HepG2 (cell line): ENCODE data around the gene ACAD11. TPM values are rescaled to one million over a fixed set of nuclear protein-coding genes. Genes with fewer than 3 reads are reported as not detected.

ENCODE experiments used
- ATAC-seq: fragments of 200-7000 bp; cut with Tn5 transposase; 3 replicates; pipeline ENCODE4 v1.9.1; 2020; ENCODE audit warnings: mild to moderate bottlenecking, moderate library complexity
- BruUV-seq: library from RNA; stranded (reverse); fragments of 400-500 nt; replicated peaks from 2 replicates; lab custom pipeline; 2021; lab: Mats Ljungman, UMichigan
- CTCF ChIA-PET: fragments of 300-600 bp; formaldehyde crosslinking; extraction: SDS; loops from one replicate; lab custom pipeline; 2021; ENCODE audit warnings: low total read pairs, inconsistent platforms, low intra/inter-chr PET ratio; lab: Yijun Ruan, JAX
- POLR2A ChIA-PET: fragments of 350-600 bp; sonication (Branson Sonifier 250); formaldehyde crosslinking; loops from one replicate; lab custom pipeline; 2020; ENCODE audit warnings: antibody characterized with exemption, inconsistent platforms; lab: Yijun Ruan, JAX
- DNase-seq: peaks from one replicate; pipeline ENCODE4 v3.0.0-alpha.2; 2015; ENCODE audit warnings: low spot score
- FAIRE-seq: peaks from 3 replicates; lab custom pipeline; 2011; peaks lifted over from hg19 to GRCh38; lab: Jason Lieb, UNC
- H2AFZ ChIP-seq: one replicate; pipeline ENCODE4 v1.6.1; 2011; ENCODE audit warnings: low read length, inconsistent platforms
- H3K27ac ChIP-seq: fragments of 300-600 bp; 3 replicates; pipeline ENCODE4 v1.8.0; 2011; ENCODE audit warnings: mixed run types, mild to moderate bottlenecking, mixed read lengths, low read length, inconsistent platforms; ENCODE audit not compliant: insufficient read depth; ENCODE audit errors: extremely low read length
- H3K27me3 ChIP-seq, 2 experiments: fragments of 200-600 bp in 1 of 2; 2 replicates in 1 of 2; 3 replicates in 1 of 2; pipeline versions ENCODE4 v1.6.0 to v1.8.0; 2011; ENCODE audit warnings: low read length in 2 of 2, mild to moderate bottlenecking in 2 of 2, moderate library complexity in 2 of 2, inconsistent platforms in 1 of 2; ENCODE audit not compliant: insufficient read depth in 2 of 2, control insufficient read depth in 1 of 2
- H3K36me3 ChIP-seq, 2 experiments: fragments of 200-600 bp in 1 of 2; replicated peaks in 1 of 2; 2 replicates in 1 of 2; 3 replicates in 1 of 2; pipeline versions ENCODE4 v1.5.1 to v1.8.0; 2011; ENCODE audit warnings: low read length in 2 of 2, inconsistent platforms in 1 of 2; ENCODE audit not compliant: insufficient read depth in 2 of 2, control insufficient read depth in 1 of 2
- H3K4me1 ChIP-seq: 2 replicates; pipeline ENCODE4 v1.5.1; 2012; ENCODE audit warnings: low read length, inconsistent platforms; ENCODE audit not compliant: insufficient read depth
- H3K4me2 ChIP-seq: 2 replicates; pipeline ENCODE4 v1.6.0; 2011; ENCODE audit warnings: low read depth, low read length, inconsistent platforms
- H3K4me3 ChIP-seq, 3 experiments: fragments of 200-600 bp in 1 of 3; sonication (generic), shearing (Covaris generic) in 1 of 3; replicated peaks in 1 of 3; 2 replicates each; pipeline ENCODE4 v1.5.1; 2011 to 2016; ENCODE audit warnings: low read length in 3 of 3, inconsistent platforms in 2 of 3, low read depth in 2 of 3, mild to moderate bottlenecking in 2 of 3, control low read depth in 1 of 3, mixed read lengths in 1 of 3; ENCODE audit not compliant: insufficient read depth in 1 of 3
- H3K79me2 ChIP-seq: one replicate; pipeline ENCODE4 v1.6.1; 2011; ENCODE audit warnings: low read length, inconsistent platforms; ENCODE audit not compliant: insufficient read depth
- H3K9ac ChIP-seq: 2 replicates; pipeline ENCODE4 v1.6.0; 2011; ENCODE audit warnings: mild to moderate bottlenecking, low read depth, low read length, inconsistent platforms; ENCODE audit not compliant: insufficient read depth
- H3K9me3 ChIP-seq: 2 replicates; pipeline ENCODE4 v1.5.1; 2012; ENCODE audit warnings: mild to moderate bottlenecking, low read length
- H4K20me1 ChIP-seq: 2 replicates; pipeline ENCODE4 v1.6.0; 2011; ENCODE audit warnings: inconsistent platforms, mild to moderate bottlenecking, low read length, moderate library complexity; ENCODE audit not compliant: insufficient read depth
- THYN1 ChIP-seq: sonication (generic); formaldehyde crosslinking; IDR thresholded peaks from 2 replicates; pipeline ENCODE4 v1.8.1; 2023; ENCODE audit warnings: low read depth, mild to moderate bottlenecking, moderate library complexity, missing genetic modification reagents, borderline replicate concordance
- YEATS2 ChIP-seq: sonication (generic); formaldehyde crosslinking; IDR thresholded peaks from 2 replicates; pipeline ENCODE4 v1.4.0; 2020; ENCODE audit warnings: missing genetic modification reagents, borderline replicate concordance
- ZMYM4 ChIP-seq: sonication (generic); formaldehyde crosslinking; IDR thresholded peaks from 2 replicates; pipeline ENCODE4 v1.8.1; 2023; ENCODE audit warnings: mild to moderate bottlenecking, missing genetic modification reagents
- ZNF3 ChIP-seq: IDR thresholded peaks from 2 replicates; pipeline ENCODE4 v1.7.0; 2017; ENCODE audit warnings: inconsistent platforms
- ZNF335 ChIP-seq: sonication (generic); formaldehyde crosslinking; IDR thresholded peaks from 2 replicates; pipeline ENCODE4 v1.4.0; 2020; ENCODE audit warnings: missing genetic modification reagents
- ZNF530 ChIP-seq: sonication (generic); formaldehyde crosslinking; IDR thresholded peaks from 2 replicates; pipeline ENCODE4 v1.5.0; 2020; ENCODE audit warnings: low read depth, mild to moderate bottlenecking, missing genetic modification reagents
- ZNF841 ChIP-seq: sonication (generic); formaldehyde crosslinking; IDR thresholded peaks from 2 replicates; pipeline ENCODE4 v1.8.1; 2023; ENCODE audit warnings: missing genetic modification reagents, borderline replicate concordance
- ZNF878 ChIP-seq: sonication (generic); formaldehyde crosslinking; IDR thresholded peaks from 2 replicates; pipeline ENCODE4 v1.8.1; 2023; ENCODE audit warnings: mild to moderate bottlenecking, missing genetic modification reagents, moderate library complexity
- WGBS: methylation state at CpG from one replicate; pipeline ENCODE4 v1.1.6; 2017; ENCODE audit warnings: low lambda C conversion rate; 5-methylcytosine and 5-hydroxymethylcytosine counted together
- in situ Hi-C: cut with HindIII; loops from 2 replicates; pipeline ENCODE4 v1.10.0; 2017; ENCODE audit warnings: low pct_unique_long_range_greater_than_20kb; ENCODE audit not compliant: extremely low pct_ligation_motif_present
- intact Hi-C: fragments of 100-400 bp; cut with micrococcal nuclease; formaldehyde crosslinking; loops from one replicate; pipeline ENCODE4 v1.10.0; 2022; ENCODE audit not compliant: unreplicated experiment
- polyA plus RNA-seq, 8 experiments: library from polyadenylated mRNA; depleted of rRNA in 3 of 8; stranded (reverse) in 7 of 8; unstranded in 1 of 8; fragments of >200 nt; fragmentation: Illumina TruSeq in 4 of 8; extraction: Trizol in 4 of 8; gene quantifications; 2 replicates each; pipeline versions ENCODE4 v1.2.1 to v1.2.3, GENCODE V29; 2011 to 2016; ENCODE audit warnings: low read depth in 4 of 8, missing spikeins in 1 of 8, mixed read lengths in 1 of 8; ENCODE audit not compliant: insufficient read depth in 1 of 8
- total RNA-seq, 5 experiments: library from RNA; depleted of rRNA; stranded (reverse); fragments of >200 nt; fragmentation: Illumina TruSeq; extraction: Trizol; gene quantifications; 2 replicates each; pipeline ENCODE4 v1.2.3, GENCODE V29; 2016; ENCODE audit warnings: low read depth in 1 of 5
- TF ChIP-seq, protein P1 (sequence below): sonication (generic); formaldehyde crosslinking; IDR thresholded peaks from 2 replicates; pipeline ENCODE4 v1.5.1; 2020; ENCODE audit warnings: mild to moderate bottlenecking, moderate library complexity, missing genetic modification reagents
- TF ChIP-seq, protein P2 (sequence below): sonication (generic); formaldehyde crosslinking; IDR thresholded peaks from 2 replicates; pipeline ENCODE4 v1.4.0; 2020; ENCODE audit warnings: mild to moderate bottlenecking, missing genetic modification reagents
- TF ChIP-seq, protein P3 (sequence below): fragments of 450-650 bp; IDR thresholded peaks from 2 replicates; pipeline ENCODE4 v1.6.1; 2017
- TF ChIP-seq, protein P4 (sequence below): IDR thresholded peaks from 2 replicates; pipeline ENCODE4 v1.6.1; 2016; ENCODE audit warnings: low read depth, control low read depth

Gene ACAD11
- total and polyA plus RNA-seq, 2 of the 13 experiments (the other 11 are each of a cell fraction or from before 2014, with no cell fraction given), result 30.6 to 56.9 TPM

DNA sequence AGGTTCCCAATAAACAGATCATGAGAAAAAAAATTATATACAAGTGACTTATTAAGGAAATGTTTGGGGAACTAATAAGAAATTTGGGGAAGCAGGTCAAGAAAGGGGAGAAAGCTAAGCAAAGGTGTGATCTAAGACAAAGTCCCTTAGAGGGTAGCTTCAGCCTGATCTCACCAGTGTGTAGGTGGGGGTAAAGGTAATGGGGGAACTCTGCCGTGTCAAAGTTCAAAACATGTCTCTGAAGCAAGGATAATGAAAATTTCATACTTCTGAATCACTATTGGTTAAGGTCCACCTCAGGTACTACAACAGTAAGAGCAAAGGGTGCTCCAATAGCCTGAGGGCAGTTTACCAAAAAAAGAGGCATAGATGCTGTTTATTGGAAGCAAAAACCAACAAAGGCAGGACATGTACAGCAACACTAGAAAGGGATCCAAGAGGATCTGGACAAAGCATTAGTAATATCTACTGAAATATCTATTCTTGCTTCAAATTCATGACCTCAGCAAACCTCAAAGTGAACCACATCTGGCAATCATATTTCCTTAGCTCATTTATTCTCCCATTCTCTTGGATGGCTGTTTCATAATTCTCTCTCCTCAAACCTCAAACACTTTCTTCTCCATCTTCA is 6.9 kb downstream of the ACAD11 start:
- in situ Hi-C loops (no loop called here), intact Hi-C loops (no loop called here)
- no peaks in the 10 kb centered on the region for H3K27me3 ChIP-seq
- no peak overlapping the region for H3K4me2 ChIP-seq
- H3K4me1 ChIP-seq, result peaks cover 25% of the 10 kb centered on the region
- ATAC-seq, result no peak
- no TSS peak for BruUV-seq
- H3K9ac ChIP-seq, result no peak overlapping the region
- ChIA-PET POLR2A (interaction anchor here (1.2 kb wide), 1 partner anchor 9 kb away, joined by 3 read pairs; no protein-coding TSS in a partner anchor), CTCF (no interaction called here)
- 100% methylated on average over 1 of the region's 1 CpG for WGBS
- peaks cover 6% of the 10 kb centered on the region for H3K79me2 ChIP-seq
- no peaks in the 10 kb centered on the region for H4K20me1 ChIP-seq
- no peaks in the 10 kb centered on the region; a peak in 1 of 5 replicates for H3K36me3 ChIP-seq
- no peak for TF ChIP-seq YEATS2 (CRISPR knock-in tag)
- no peak for TF ChIP-seq ZNF530 (CRISPR knock-in tag)
- TF ChIP-seq, all 625 proteins: peak for 0
- no peak for DNase-seq
- H3K27ac ChIP-seq, result no peak overlapping the region
- FAIRE-seq, result no peak
- H2AFZ ChIP-seq, result no peak overlapping the region
- no peaks in the 10 kb centered on the region for H3K9me3 ChIP-seq
- no peak overlapping the region for H3K4me3 ChIP-seq

DNA sequence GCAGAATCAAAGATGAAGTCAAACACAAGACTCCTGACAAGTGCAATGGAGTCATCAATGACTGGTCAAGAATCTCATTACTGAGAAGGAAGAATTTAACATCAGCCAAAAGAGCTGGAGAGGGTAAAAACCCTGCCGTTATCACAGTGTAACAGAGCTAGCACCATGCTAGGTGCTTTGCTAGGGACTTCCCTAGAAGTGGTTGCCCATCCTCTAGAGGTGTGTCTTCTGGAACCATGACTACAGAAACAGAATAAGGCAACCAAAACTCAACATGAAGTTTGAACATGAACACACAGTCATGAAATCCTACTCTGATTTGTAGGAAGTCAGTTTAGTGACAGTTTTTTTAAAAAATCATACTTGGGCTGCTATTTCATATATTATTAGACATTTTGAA is 9.5 kb downstream of the ACAD11 start:
- no peak for TF ChIP-seq ZNF841 (CRISPR knock-in tag)
- TF ChIP-seq, protein P1, sequence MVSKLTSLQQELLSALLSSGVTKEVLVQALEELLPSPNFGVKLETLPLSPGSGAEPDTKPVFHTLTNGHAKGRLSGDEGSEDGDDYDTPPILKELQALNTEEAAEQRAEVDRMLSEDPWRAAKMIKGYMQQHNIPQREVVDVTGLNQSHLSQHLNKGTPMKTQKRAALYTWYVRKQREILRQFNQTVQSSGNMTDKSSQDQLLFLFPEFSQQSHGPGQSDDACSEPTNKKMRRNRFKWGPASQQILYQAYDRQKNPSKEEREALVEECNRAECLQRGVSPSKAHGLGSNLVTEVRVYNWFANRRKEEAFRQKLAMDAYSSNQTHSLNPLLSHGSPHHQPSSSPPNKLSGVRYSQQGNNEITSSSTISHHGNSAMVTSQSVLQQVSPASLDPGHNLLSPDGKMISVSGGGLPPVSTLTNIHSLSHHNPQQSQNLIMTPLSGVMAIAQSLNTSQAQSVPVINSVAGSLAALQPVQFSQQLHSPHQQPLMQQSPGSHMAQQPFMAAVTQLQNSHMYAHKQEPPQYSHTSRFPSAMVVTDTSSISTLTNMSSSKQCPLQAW (CRISPR knock-in tag), result no peak
- TF ChIP-seq ZNF3, result no peak
- TF ChIP-seq, protein P2, sequence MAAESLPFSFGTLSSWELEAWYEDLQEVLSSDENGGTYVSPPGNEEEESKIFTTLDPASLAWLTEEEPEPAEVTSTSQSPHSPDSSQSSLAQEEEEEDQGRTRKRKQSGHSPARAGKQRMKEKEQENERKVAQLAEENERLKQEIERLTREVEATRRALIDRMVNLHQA (CRISPR knock-in tag), result no peak
- TF ChIP-seq THYN1 (CRISPR knock-in tag), result no peak
- TF ChIP-seq ZNF878, result no peak
- TF ChIP-seq, protein P3, sequence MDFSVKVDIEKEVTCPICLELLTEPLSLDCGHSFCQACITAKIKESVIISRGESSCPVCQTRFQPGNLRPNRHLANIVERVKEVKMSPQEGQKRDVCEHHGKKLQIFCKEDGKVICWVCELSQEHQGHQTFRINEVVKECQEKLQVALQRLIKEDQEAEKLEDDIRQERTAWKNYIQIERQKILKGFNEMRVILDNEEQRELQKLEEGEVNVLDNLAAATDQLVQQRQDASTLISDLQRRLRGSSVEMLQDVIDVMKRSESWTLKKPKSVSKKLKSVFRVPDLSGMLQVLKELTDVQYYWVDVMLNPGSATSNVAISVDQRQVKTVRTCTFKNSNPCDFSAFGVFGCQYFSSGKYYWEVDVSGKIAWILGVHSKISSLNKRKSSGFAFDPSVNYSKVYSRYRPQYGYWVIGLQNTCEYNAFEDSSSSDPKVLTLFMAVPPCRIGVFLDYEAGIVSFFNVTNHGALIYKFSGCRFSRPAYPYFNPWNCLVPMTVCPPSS, result no peak
- TF ChIP-seq ZNF335 (CRISPR knock-in tag), result no peak
- TF ChIP-seq ZMYM4, result no peak
- TF ChIP-seq, protein P4, sequence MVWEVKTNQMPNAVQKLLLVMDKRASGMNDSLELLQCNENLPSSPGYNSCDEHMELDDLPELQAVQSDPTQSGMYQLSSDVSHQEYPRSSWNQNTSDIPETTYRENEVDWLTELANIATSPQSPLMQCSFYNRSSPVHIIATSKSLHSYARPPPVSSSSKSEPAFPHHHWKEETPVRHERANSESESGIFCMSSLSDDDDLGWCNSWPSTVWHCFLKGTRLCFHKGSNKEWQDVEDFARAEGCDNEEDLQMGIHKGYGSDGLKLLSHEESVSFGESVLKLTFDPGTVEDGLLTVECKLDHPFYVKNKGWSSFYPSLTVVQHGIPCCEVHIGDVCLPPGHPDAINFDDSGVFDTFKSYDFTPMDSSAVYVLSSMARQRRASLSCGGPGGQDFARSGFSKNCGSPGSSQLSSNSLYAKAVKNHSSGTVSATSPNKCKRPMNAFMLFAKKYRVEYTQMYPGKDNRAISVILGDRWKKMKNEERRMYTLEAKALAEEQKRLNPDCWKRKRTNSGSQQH, result no peak
- DNase-seq, result no peak
- no peak overlapping the region for H2AFZ ChIP-seq
- no peak overlapping the region for H3K27ac ChIP-seq
- POLR2A ChIA-PET, result no interaction called here
- no peak for FAIRE-seq
- H3K36me3 ChIP-seq, result no peaks in the 10 kb centered on the region
- H3K9me3 ChIP-seq, result no peaks in the 10 kb centered on the region
- WGBS, result 100% methylated on average over 1 of the region's 1 CpG
- intact Hi-C loops (no loop called here), in situ Hi-C loops (no loop called here)
- no peak overlapping the region for H3K4me2 ChIP-seq
- no peak for ATAC-seq
- no TSS peak for BruUV-seq
- H3K27me3 ChIP-seq, result no peaks in the 10 kb centered on the region
- no peak overlapping the region for H3K9ac ChIP-seq
- CTCF ChIA-PET, result no interaction called here
- H3K4me1 ChIP-seq, result peaks cover 6% of the 10 kb centered on the region; the same call in 1 of the 2 replicates
- peaks cover 2% of the 10 kb centered on the region for H3K79me2 ChIP-seq
- H3K4me3 ChIP-seq, result no peak overlapping the region
- no peaks in the 10 kb centered on the region for H4K20me1 ChIP-seq
